Measurements from ENCODE around the gene NGLY1. TPM values are rescaled to one million over a fixed set of nuclear protein-coding genes. Genes with fewer than 3 reads are reported as not detected.

The NGLY1 gene
- total RNA-seq, 1 experiment from 2014 or later = 47.7 TPM

DNA sequence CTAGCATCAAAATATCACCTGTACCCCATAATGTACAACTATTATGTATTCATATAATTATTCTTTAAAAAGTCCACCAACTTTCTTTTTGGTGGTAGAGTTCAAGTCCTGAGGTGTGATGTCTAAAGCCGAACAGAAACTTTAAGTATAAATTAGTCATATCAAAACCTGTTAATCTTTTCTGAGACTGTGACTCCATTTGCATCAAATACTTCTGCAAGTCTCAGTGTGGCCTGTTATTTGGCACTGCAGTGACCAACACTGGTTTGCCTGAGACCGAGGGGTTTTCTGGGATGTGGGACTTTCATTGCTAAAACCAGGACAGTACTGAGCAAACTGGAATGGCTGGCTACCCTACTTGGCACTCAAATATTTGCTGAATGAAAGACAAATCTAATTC, 7.3 kb downstream of the NGLY1 start:
- H3K36me3 ChIP-seq (ENCODE audit: low read depth, low read length) = peaks cover 52% of the 10 kb centered on the region
- no peak overlapping the region for H3K9ac ChIP-seq (ENCODE audit: low read length)
- H3K4me1 ChIP-seq (ENCODE audit: insufficient read depth, low read length) = no peaks in the 10 kb centered on the region
- H3F3A ChIP-seq (ENCODE audit: low read length, unreplicated experiment) = no peaks in the 10 kb centered on the region
- H3K9me3 ChIP-seq (ENCODE audit: low read length) = no peaks in the 10 kb centered on the region
- H3K27me3 ChIP-seq (ENCODE audit: low read length) = no peaks in the 10 kb centered on the region
- ChIA-PET POLR2A (ENCODE audit: unreplicated experiment) (no interaction called here), CTCF (no interaction called here)
- ATAC-seq (no peak), DNase-seq (no peak)
- intact Hi-C loops (cut with micrococcal nuclease) = no loop called here
- H3K4me2 ChIP-seq (ENCODE audit: low read length) = no peak overlapping the region
- H2AFZ ChIP-seq (ENCODE audit: low read length) = no peak overlapping the region
- no peaks in the 10 kb centered on the region for H3K9me2 ChIP-seq (replicated peaks; ENCODE audit: low read length)
- no TSS peak for BruUV-seq (replicated peaks)
- TF ChIP-seq EZH2 (IDR thresholded peaks at IDR 0.05; ENCODE audit: low read length, unreplicated experiment) = no peak
- no peak for TF ChIP-seq CTCF (conservative IDR thresholded peaks at IDR 0.05; ENCODE audit: low read depth, low read length)
- TF ChIP-seq EZH2phosphoT487 (IDR thresholded peaks at IDR 0.05; ENCODE audit: borderline replicate concordance, low read length) = no peak
- H3K27ac ChIP-seq (ENCODE audit: low read length) = no peak overlapping the region
- H3K4me3 ChIP-seq (ENCODE audit: low read length) = no peak overlapping the region
- peaks cover 21% of the 10 kb centered on the region for H3K79me2 ChIP-seq (ENCODE audit: low read length)
- peaks cover 7% of the 10 kb centered on the region; the same call in 1 of the 2 replicates for H4K20me1 ChIP-seq (ENCODE audit: low read length)

GRCh38 chr3:25768851-25769250, 14.4 kb downstream of the NGLY1 start:
- ATAC-seq (no peak), DNase-seq (no peak)
- CTCF ChIA-PET = no interaction called here
- Histone ChIP-seq H3K4me1 (ENCODE audit: insufficient read depth, low read length) (no peaks in the 10 kb centered on the region), H3K9ac (ENCODE audit: low read length) (no peak overlapping the region), H3K27ac (ENCODE audit: low read length) (no peak overlapping the region), H4K20me1 (ENCODE audit: low read length) (no peaks in the 10 kb centered on the region), H3K9me2 (replicated peaks; ENCODE audit: low read length) (no peaks in the 10 kb centered on the region), H3K4me2 (ENCODE audit: low read length) (no peak overlapping the region), H3F3A (ENCODE audit: low read length, unreplicated experiment) (no peaks in the 10 kb centered on the region), H3K4me3 (ENCODE audit: low read length) (no peak overlapping the region), H3K27me3 (ENCODE audit: low read length) (no peaks in the 10 kb centered on the region), H3K36me3 (ENCODE audit: low read depth, low read length) (peaks cover 13% of the 10 kb centered on the region), H2AFZ (ENCODE audit: low read length) (no peak overlapping the region), H3K79me2 (ENCODE audit: low read length) (no peaks in the 10 kb centered on the region), H3K9me3 (ENCODE audit: low read length) (no peaks in the 10 kb centered on the region)
- no TSS peak for BruUV-seq (replicated peaks)
- TF ChIP-seq EZH2phosphoT487 (IDR thresholded peaks at IDR 0.05; ENCODE audit: borderline replicate concordance, low read length) (no peak), EZH2 (IDR thresholded peaks at IDR 0.05; ENCODE audit: low read length, unreplicated experiment) (no peak), CTCF (conservative IDR thresholded peaks at IDR 0.05; ENCODE audit: low read depth, low read length) (no peak)
- intact Hi-C loops (cut with micrococcal nuclease) = no loop called here
- POLR2A ChIA-PET (ENCODE audit: unreplicated experiment) = no interaction called here

DNA sequence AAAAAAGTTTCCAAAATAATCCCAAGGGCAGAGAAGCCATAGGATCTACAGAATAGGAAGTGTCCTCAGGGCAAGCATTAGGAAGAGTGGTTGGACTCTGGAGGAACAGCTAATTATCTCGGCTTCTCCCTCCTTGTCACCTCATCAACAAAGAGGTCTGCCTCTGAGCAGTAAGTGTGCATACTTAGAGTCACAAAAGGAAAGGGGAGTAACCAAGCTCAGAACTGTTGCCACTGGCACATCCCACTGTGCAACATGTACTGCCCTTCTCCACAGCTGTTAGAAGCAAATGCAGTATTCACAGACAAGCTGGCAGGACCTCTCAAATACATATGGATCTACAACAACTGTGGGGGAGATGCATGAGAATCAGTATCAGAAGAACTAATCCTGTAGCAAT, 31.5 kb downstream of the NGLY1 start:
- Histone ChIP-seq H3K4me1 (ENCODE audit: insufficient read depth, low read length) (peaks cover 13% of the 10 kb centered on the region), H3K9me2 (replicated peaks; ENCODE audit: low read length) (no peaks in the 10 kb centered on the region), H3K27ac (ENCODE audit: low read length) (no peak overlapping the region), H3F3A (ENCODE audit: low read length, unreplicated experiment) (no peaks in the 10 kb centered on the region), H4K20me1 (ENCODE audit: low read length) (no peaks in the 10 kb centered on the region), H3K4me3 (ENCODE audit: low read length) (no peak overlapping the region), H3K9me3 (ENCODE audit: low read length) (no peaks in the 10 kb centered on the region), H3K27me3 (ENCODE audit: low read length) (no peaks in the 10 kb centered on the region), H3K36me3 (ENCODE audit: low read depth, low read length) (peaks cover 41% of the 10 kb centered on the region), H3K4me2 (ENCODE audit: low read length) (no peak overlapping the region), H2AFZ (ENCODE audit: low read length) (no peak overlapping the region), H3K9ac (ENCODE audit: low read length) (no peak overlapping the region), H3K79me2 (ENCODE audit: low read length) (no peaks in the 10 kb centered on the region)
- no TSS peak for BruUV-seq (replicated peaks)
- intact Hi-C loops (cut with micrococcal nuclease) = no loop called here
- CTCF ChIA-PET = no interaction called here
- ATAC-seq (no peak), DNase-seq (no peak)
- TF ChIP-seq CTCF (conservative IDR thresholded peaks at IDR 0.05; ENCODE audit: low read depth, low read length) (no peak), EZH2phosphoT487 (IDR thresholded peaks at IDR 0.05; ENCODE audit: borderline replicate concordance, low read length) (no peak), EZH2 (IDR thresholded peaks at IDR 0.05; ENCODE audit: low read length, unreplicated experiment) (no peak)
- POLR2A ChIA-PET (ENCODE audit: unreplicated experiment) = no interaction called here

Data from PC-3 (cell line).